HepG2 (cell line): ENCODE measurements around the gene UNCX. TPM values are rescaled to one million over a fixed set of nuclear protein-coding genes. Genes with fewer than 3 reads are reported as not detected.

Source experiments
- ATAC-seq: fragments of 200-7000 bp; cut with Tn5 transposase; 3 replicates; pipeline ENCODE4 v1.9.1; 2020; ENCODE audit warnings: mild to moderate bottlenecking, moderate library complexity
- BruUV-seq: library from RNA; stranded (reverse); fragments of 400-500 nt; replicated peaks from 2 replicates; lab custom pipeline; 2021; lab: Mats Ljungman, UMichigan
- CTCF ChIA-PET: fragments of 300-600 bp; formaldehyde crosslinking; extraction: SDS; loops from one replicate; lab custom pipeline; 2021; ENCODE audit warnings: low total read pairs, inconsistent platforms, low intra/inter-chr PET ratio; lab: Yijun Ruan, JAX
- POLR2A ChIA-PET: fragments of 350-600 bp; sonication (Branson Sonifier 250); formaldehyde crosslinking; loops from one replicate; lab custom pipeline; 2020; ENCODE audit warnings: antibody characterized with exemption, inconsistent platforms; lab: Yijun Ruan, JAX
- DNase-seq: peaks from one replicate; pipeline ENCODE4 v3.0.0-alpha.2; 2015; ENCODE audit warnings: low spot score
- FAIRE-seq: peaks from 3 replicates; lab custom pipeline; 2011; peaks lifted over from hg19 to GRCh38; lab: Jason Lieb, UNC
- H2AFZ ChIP-seq: one replicate; pipeline ENCODE4 v1.6.1; 2011; ENCODE audit warnings: low read length, inconsistent platforms
- H3K27ac ChIP-seq: fragments of 300-600 bp; 3 replicates; pipeline ENCODE4 v1.8.0; 2011; ENCODE audit warnings: mixed run types, mild to moderate bottlenecking, mixed read lengths, low read length, inconsistent platforms; ENCODE audit not compliant: insufficient read depth; ENCODE audit errors: extremely low read length
- H3K27me3 ChIP-seq, 2 experiments: fragments of 200-600 bp in 1 of 2; 2 replicates in 1 of 2; 3 replicates in 1 of 2; pipeline versions ENCODE4 v1.6.0 to v1.8.0; 2011; ENCODE audit warnings: low read length in 2 of 2, mild to moderate bottlenecking in 2 of 2, moderate library complexity in 2 of 2, inconsistent platforms in 1 of 2; ENCODE audit not compliant: insufficient read depth in 2 of 2, control insufficient read depth in 1 of 2
- H3K36me3 ChIP-seq, 2 experiments: fragments of 200-600 bp in 1 of 2; replicated peaks in 1 of 2; 2 replicates in 1 of 2; 3 replicates in 1 of 2; pipeline versions ENCODE4 v1.5.1 to v1.8.0; 2011; ENCODE audit warnings: low read length in 2 of 2, inconsistent platforms in 1 of 2; ENCODE audit not compliant: insufficient read depth in 2 of 2, control insufficient read depth in 1 of 2
- H3K4me1 ChIP-seq: 2 replicates; pipeline ENCODE4 v1.5.1; 2012; ENCODE audit warnings: low read length, inconsistent platforms; ENCODE audit not compliant: insufficient read depth
- H3K4me2 ChIP-seq: 2 replicates; pipeline ENCODE4 v1.6.0; 2011; ENCODE audit warnings: low read depth, low read length, inconsistent platforms
- H3K4me3 ChIP-seq, 3 experiments: fragments of 200-600 bp in 1 of 3; sonication (generic), shearing (Covaris generic) in 1 of 3; replicated peaks in 1 of 3; 2 replicates each; pipeline ENCODE4 v1.5.1; 2011 to 2016; ENCODE audit warnings: low read length in 3 of 3, inconsistent platforms in 2 of 3, low read depth in 2 of 3, mild to moderate bottlenecking in 2 of 3, control low read depth in 1 of 3, mixed read lengths in 1 of 3; ENCODE audit not compliant: insufficient read depth in 1 of 3
- H3K79me2 ChIP-seq: one replicate; pipeline ENCODE4 v1.6.1; 2011; ENCODE audit warnings: low read length, inconsistent platforms; ENCODE audit not compliant: insufficient read depth
- H3K9ac ChIP-seq: 2 replicates; pipeline ENCODE4 v1.6.0; 2011; ENCODE audit warnings: mild to moderate bottlenecking, low read depth, low read length, inconsistent platforms; ENCODE audit not compliant: insufficient read depth
- H3K9me3 ChIP-seq: 2 replicates; pipeline ENCODE4 v1.5.1; 2012; ENCODE audit warnings: mild to moderate bottlenecking, low read length
- H4K20me1 ChIP-seq: 2 replicates; pipeline ENCODE4 v1.6.0; 2011; ENCODE audit warnings: inconsistent platforms, mild to moderate bottlenecking, low read length, moderate library complexity; ENCODE audit not compliant: insufficient read depth
- ELF3 ChIP-seq: IDR thresholded peaks from 2 replicates; pipeline ENCODE4 v1.6.1; 2016; ENCODE audit warnings: missing genetic modification reagents, missing compliant biosample characterization
- GABPA ChIP-seq, 2 experiments: IDR thresholded peaks; 2 replicates each; pipeline ENCODE4 v1.6.1; 2011 to 2016; ENCODE audit warnings: low read depth in 2 of 2, low read length in 1 of 2, missing biosample characterization in 1 of 2, missing genetic modification characterization in 1 of 2
- HDAC2 ChIP-seq: sonication (generic); formaldehyde crosslinking; IDR thresholded peaks from 2 replicates; pipeline ENCODE4 v1.4.0; 2020; ENCODE audit warnings: missing genetic modification reagents
- HOXA3 ChIP-seq: sonication (generic); formaldehyde crosslinking; IDR thresholded peaks from 2 replicates; pipeline ENCODE4 v1.5.0; 2020; ENCODE audit warnings: missing genetic modification reagents
- KDM3A ChIP-seq: IDR thresholded peaks from 2 replicates; pipeline ENCODE4 v1.6.1; 2018; ENCODE audit warnings: low read depth, missing compliant biosample characterization
- MIER2 ChIP-seq: IDR thresholded peaks from 2 replicates; pipeline ENCODE4 v1.6.1; 2016; ENCODE audit warnings: missing biosample characterization, missing genetic modification reagents
- MXD4 ChIP-seq: IDR thresholded peaks from 2 replicates; pipeline ENCODE4 v1.6.1; 2016; ENCODE audit warnings: mild to moderate bottlenecking, missing biosample characterization, missing genetic modification reagents
- NRL ChIP-seq: sonication (generic); formaldehyde crosslinking; IDR thresholded peaks from 2 replicates; pipeline ENCODE4 v1.5.0; 2020; ENCODE audit warnings: missing genetic modification reagents, mild to moderate bottlenecking, moderate library complexity, borderline replicate concordance
- RFXANK ChIP-seq: IDR thresholded peaks from 2 replicates; pipeline ENCODE4 v1.6.1; 2016
- SIN3B ChIP-seq: fragments of 150-350 bp; IDR thresholded peaks from 2 replicates; pipeline ENCODE4 v1.6.1; 2014; ENCODE audit warnings: low read length
- SKI ChIP-seq: fragments of 450-650 bp; IDR thresholded peaks from one replicate; pipeline ENCODE4 v1.6.1; 2018; ENCODE audit warnings: mild to moderate bottlenecking; ENCODE audit not compliant: partially characterized antibody
- ZBTB7A ChIP-seq: sonication (generic); formaldehyde crosslinking; IDR thresholded peaks from 2 replicates; pipeline ENCODE4 v1.8.0; 2022; ENCODE audit warnings: mild to moderate bottlenecking, missing genetic modification reagents
- ZFP82 ChIP-seq: sonication (generic); formaldehyde crosslinking; IDR thresholded peaks from 2 replicates; pipeline ENCODE4 v1.5.1; 2020; ENCODE audit warnings: mild to moderate bottlenecking, missing genetic modification reagents, borderline replicate concordance
- ZFY ChIP-seq: sonication (generic); formaldehyde crosslinking; IDR thresholded peaks from 2 replicates; pipeline ENCODE4 v1.4.0; 2020; ENCODE audit warnings: missing genetic modification reagents
- ZNF329 ChIP-seq: sonication (generic); formaldehyde crosslinking; IDR thresholded peaks from 2 replicates; pipeline ENCODE4 v1.9.0; 2021; ENCODE audit warnings: low read depth, mild to moderate bottlenecking, missing genetic modification reagents
- ZNF652 ChIP-seq: IDR thresholded peaks from 2 replicates; pipeline ENCODE4 v1.6.1; 2016; ENCODE audit warnings: low read depth, borderline replicate concordance
- ZNF777 ChIP-seq: sonication (generic); formaldehyde crosslinking; IDR thresholded peaks from 2 replicates; pipeline ENCODE4 v1.4.0; 2020; ENCODE audit warnings: missing genetic modification reagents
- WGBS: methylation state at CpG from one replicate; pipeline ENCODE4 v1.1.6; 2017; ENCODE audit warnings: low lambda C conversion rate; 5-methylcytosine and 5-hydroxymethylcytosine counted together
- in situ Hi-C: cut with HindIII; loops from 2 replicates; pipeline ENCODE4 v1.10.0; 2017; ENCODE audit warnings: low pct_unique_long_range_greater_than_20kb; ENCODE audit not compliant: extremely low pct_ligation_motif_present
- intact Hi-C: fragments of 100-400 bp; cut with micrococcal nuclease; formaldehyde crosslinking; loops from one replicate; pipeline ENCODE4 v1.10.0; 2022; ENCODE audit not compliant: unreplicated experiment
- polyA plus RNA-seq, 8 experiments: library from polyadenylated mRNA; depleted of rRNA in 3 of 8; stranded (reverse) in 7 of 8; unstranded in 1 of 8; fragments of >200 nt; fragmentation: Illumina TruSeq in 4 of 8; extraction: Trizol in 4 of 8; gene quantifications; 2 replicates each; pipeline versions ENCODE4 v1.2.1 to v1.2.3, GENCODE V29; 2011 to 2016; ENCODE audit warnings: low read depth in 4 of 8, missing spikeins in 1 of 8, mixed read lengths in 1 of 8; ENCODE audit not compliant: insufficient read depth in 1 of 8
- total RNA-seq, 5 experiments: library from RNA; depleted of rRNA; stranded (reverse); fragments of >200 nt; fragmentation: Illumina TruSeq; extraction: Trizol; gene quantifications; 2 replicates each; pipeline ENCODE4 v1.2.3, GENCODE V29; 2016; ENCODE audit warnings: low read depth in 1 of 5
- TF ChIP-seq, protein P1 (sequence below): IDR thresholded peaks from 2 replicates; pipeline ENCODE4 v1.6.1; 2012; ENCODE audit warnings: inconsistent platforms
- TF ChIP-seq, protein P2 (sequence below): sonication (generic); formaldehyde crosslinking; IDR thresholded peaks from 2 replicates; pipeline ENCODE4 v1.4.0; 2020; ENCODE audit warnings: mild to moderate bottlenecking, missing genetic modification reagents
- TF ChIP-seq, protein P3 (sequence below): sonication (generic); formaldehyde crosslinking; IDR thresholded peaks from 2 replicates; pipeline ENCODE4 v1.5.1; 2020; ENCODE audit warnings: mild to moderate bottlenecking, missing genetic modification reagents, moderate library complexity

The UNCX gene
- total and polyA plus RNA-seq, 2 of the 13 experiments (the other 11 are each of a cell fraction or from before 2014, with no cell fraction given): not detected

DNA sequence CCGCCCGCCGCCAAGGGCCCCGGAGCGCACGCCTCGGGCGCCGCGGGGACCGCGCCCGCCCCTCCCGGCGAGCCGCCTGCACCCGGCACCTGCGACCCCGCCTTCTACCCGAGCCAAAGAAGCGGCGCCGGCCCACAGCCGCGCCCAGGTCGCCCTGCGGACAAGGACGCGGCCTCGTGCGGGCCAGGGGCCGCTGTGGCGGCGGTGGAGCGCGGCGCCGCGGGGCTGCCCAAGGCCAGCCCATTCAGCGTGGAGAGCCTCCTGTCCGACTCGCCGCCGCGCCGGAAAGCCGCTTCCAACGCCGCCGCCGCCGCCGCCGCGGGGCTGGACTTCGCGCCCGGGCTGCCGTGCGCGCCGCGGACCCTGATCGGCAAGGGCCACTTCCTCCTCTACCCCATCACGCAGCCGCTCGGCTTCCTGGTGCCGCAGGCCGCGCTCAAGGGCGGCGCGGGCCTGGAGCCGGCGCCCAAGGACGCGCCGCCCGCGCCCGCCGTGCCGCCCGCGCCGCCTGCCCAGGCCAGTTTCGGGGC, 3.5 kb downstream of the UNCX start:
- peaks cover 19 to 75% of the 10 kb centered on the region in 2 experiments for H3K27me3 ChIP-seq
- H3K4me3 ChIP-seq: peak overlapping the region in 2 of 3 experiments; percentile 16 to 37; a peak in 3 of 6 replicates
- H3K27ac ChIP-seq: no peak overlapping the region
- H3K4me2 ChIP-seq: peak overlapping the region; percentile 55
- CTCF ChIA-PET: no interaction called here
- H3K79me2 ChIP-seq: no peaks in the 10 kb centered on the region
- H2AFZ ChIP-seq: no peak overlapping the region
- in situ Hi-C loops (no loop called here), intact Hi-C loops (no loop called here)
- no peaks in the 10 kb centered on the region for H3K4me1 ChIP-seq
- ATAC-seq (peak; percentile 69), DNase-seq (peak; percentile 20), FAIRE-seq (no peak)
- H3K36me3 ChIP-seq: no peaks in the 10 kb centered on the region
- H3K9me3 ChIP-seq: no peaks in the 10 kb centered on the region
- BruUV-seq: no TSS peak
- no CpG with 5 or more reads among the region's 87 CpGs for WGBS
- POLR2A ChIA-PET: no interaction called here
- H4K20me1 ChIP-seq: no peaks in the 10 kb centered on the region
- H3K9ac ChIP-seq: no peak overlapping the region
- TF ChIP-seq RFXANK (CRISPR knock-in tag): no peak
- peak; percentile 43; the same call in 1 of the 2 replicates for TF ChIP-seq HOXA3
- TF ChIP-seq, protein P1, sequence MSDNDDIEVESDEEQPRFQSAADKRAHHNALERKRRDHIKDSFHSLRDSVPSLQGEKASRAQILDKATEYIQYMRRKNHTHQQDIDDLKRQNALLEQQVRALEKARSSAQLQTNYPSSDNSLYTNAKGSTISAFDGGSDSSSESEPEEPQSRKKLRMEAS: peak; percentile 70
- no peak for TF ChIP-seq ZNF329 (CRISPR knock-in tag)
- 0 out of 2 replicates have a peak, but pooled peaks have one; percentile 22 for TF ChIP-seq ZNF777 (CRISPR knock-in tag)
- no peak for TF ChIP-seq ZNF652 (CRISPR knock-in tag)
- no peak for TF ChIP-seq HDAC2
- TF ChIP-seq SKI: peak; percentile 55
- no peak for TF ChIP-seq NRL (CRISPR knock-in tag)
- TF ChIP-seq, protein P2, sequence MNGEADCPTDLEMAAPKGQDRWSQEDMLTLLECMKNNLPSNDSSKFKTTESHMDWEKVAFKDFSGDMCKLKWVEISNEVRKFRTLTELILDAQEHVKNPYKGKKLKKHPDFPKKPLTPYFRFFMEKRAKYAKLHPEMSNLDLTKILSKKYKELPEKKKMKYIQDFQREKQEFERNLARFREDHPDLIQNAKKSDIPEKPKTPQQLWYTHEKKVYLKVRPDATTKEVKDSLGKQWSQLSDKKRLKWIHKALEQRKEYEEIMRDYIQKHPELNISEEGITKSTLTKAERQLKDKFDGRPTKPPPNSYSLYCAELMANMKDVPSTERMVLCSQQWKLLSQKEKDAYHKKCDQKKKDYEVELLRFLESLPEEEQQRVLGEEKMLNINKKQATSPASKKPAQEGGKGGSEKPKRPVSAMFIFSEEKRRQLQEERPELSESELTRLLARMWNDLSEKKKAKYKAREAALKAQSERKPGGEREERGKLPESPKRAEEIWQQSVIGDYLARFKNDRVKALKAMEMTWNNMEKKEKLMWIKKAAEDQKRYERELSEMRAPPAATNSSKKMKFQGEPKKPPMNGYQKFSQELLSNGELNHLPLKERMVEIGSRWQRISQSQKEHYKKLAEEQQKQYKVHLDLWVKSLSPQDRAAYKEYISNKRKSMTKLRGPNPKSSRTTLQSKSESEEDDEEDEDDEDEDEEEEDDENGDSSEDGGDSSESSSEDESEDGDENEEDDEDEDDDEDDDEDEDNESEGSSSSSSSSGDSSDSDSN (CRISPR knock-in tag): peak; percentile 57; the same call in 1 of the 2 replicates
- TF ChIP-seq SIN3B: no peak
- no peak for TF ChIP-seq MXD4 (CRISPR knock-in tag)
- peak; percentile 55 for TF ChIP-seq GABPA (IDR thresholded peaks at IDR 0.05; ENCODE audit: low read depth, low read length)
- TF ChIP-seq GABPA (CRISPR knock-in tag; IDR thresholded peaks at IDR 0.05; ENCODE audit: low read depth): no peak
- no peak for TF ChIP-seq ZBTB7A (CRISPR knock-in tag)
- TF ChIP-seq ELF3 (CRISPR knock-in tag): peak; percentile 75
- TF ChIP-seq, protein P3, sequence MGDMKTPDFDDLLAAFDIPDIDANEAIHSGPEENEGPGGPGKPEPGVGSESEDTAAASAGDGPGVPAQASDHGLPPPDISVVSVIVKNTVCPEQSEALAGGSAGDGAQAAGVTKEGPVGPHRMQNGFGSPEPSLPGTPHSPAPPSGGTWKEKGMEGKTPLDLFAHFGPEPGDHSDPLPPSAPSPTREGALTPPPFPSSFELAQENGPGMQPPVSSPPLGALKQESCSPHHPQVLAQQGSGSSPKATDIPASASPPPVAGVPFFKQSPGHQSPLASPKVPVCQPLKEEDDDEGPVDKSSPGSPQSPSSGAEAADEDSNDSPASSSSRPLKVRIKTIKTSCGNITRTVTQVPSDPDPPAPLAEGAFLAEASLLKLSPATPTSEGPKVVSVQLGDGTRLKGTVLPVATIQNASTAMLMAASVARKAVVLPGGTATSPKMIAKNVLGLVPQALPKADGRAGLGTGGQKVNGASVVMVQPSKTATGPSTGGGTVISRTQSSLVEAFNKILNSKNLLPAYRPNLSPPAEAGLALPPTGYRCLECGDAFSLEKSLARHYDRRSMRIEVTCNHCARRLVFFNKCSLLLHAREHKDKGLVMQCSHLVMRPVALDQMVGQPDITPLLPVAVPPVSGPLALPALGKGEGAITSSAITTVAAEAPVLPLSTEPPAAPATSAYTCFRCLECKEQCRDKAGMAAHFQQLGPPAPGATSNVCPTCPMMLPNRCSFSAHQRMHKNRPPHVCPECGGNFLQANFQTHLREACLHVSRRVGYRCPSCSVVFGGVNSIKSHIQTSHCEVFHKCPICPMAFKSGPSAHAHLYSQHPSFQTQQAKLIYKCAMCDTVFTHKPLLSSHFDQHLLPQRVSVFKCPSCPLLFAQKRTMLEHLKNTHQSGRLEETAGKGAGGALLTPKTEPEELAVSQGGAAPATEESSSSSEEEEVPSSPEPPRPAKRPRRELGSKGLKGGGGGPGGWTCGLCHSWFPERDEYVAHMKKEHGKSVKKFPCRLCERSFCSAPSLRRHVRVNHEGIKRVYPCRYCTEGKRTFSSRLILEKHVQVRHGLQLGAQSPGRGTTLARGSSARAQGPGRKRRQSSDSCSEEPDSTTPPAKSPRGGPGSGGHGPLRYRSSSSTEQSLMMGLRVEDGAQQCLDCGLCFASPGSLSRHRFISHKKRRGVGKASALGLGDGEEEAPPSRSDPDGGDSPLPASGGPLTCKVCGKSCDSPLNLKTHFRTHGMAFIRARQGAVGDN (CRISPR knock-in tag): peak; percentile 55; the same call in 1 of the 2 replicates
- TF ChIP-seq ZFP82: no peak
- no peak for TF ChIP-seq KDM3A (CRISPR knock-in tag)
- TF ChIP-seq MIER2 (CRISPR knock-in tag): no peak
- peak; percentile 42; the same call in 1 of the 2 replicates for TF ChIP-seq ZFY (CRISPR knock-in tag)
